ENCODE measurements around the gene KIF26B.

DNA sequence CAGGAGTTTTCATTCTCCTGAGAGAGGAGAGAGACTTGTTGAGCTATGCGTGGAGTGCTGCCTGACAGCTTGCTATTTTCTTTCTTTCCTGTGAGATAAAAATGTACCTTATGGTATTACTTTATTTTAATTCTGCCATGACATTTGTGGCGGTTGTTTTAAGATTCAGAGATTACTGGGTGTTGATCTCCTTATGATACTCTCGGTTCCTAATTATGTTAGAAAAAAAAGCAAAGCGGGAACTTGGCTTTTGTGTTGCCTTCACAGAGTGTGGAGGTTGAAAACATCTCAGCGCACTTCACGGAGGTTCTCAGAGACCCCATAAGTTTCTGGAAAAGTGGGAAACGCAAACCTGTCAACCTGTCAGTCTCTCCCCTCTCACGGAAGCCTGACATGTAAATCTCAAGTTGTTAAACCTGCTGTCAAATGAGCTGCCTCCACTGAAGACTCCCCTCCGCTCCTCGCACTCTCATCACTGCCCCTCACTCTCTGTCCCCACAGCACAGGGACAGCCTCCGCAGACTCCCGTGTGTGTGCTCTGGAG lies 405.6 kb downstream of the KIF26B start:
- TF ChIP-seq, protein P1, sequence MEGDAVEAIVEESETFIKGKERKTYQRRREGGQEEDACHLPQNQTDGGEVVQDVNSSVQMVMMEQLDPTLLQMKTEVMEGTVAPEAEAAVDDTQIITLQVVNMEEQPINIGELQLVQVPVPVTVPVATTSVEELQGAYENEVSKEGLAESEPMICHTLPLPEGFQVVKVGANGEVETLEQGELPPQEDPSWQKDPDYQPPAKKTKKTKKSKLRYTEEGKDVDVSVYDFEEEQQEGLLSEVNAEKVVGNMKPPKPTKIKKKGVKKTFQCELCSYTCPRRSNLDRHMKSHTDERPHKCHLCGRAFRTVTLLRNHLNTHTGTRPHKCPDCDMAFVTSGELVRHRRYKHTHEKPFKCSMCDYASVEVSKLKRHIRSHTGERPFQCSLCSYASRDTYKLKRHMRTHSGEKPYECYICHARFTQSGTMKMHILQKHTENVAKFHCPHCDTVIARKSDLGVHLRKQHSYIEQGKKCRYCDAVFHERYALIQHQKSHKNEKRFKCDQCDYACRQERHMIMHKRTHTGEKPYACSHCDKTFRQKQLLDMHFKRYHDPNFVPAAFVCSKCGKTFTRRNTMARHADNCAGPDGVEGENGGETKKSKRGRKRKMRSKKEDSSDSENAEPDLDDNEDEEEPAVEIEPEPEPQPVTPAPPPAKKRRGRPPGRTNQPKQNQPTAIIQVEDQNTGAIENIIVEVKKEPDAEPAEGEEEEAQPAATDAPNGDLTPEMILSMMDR (conservative IDR thresholded peaks at IDR 0.05; ENCODE audit: low read depth, low read length) = no peak
- TF ChIP-seq EZH2 (IDR thresholded peaks at IDR 0.05; ENCODE audit: low read length, unreplicated experiment) (no peak), EZH2phosphoT487 (IDR thresholded peaks at IDR 0.05; ENCODE audit: borderline replicate concordance, low read length) (no peak)
